ENCODE data around the gene IP6K3. TPM values are rescaled to one million over a fixed set of nuclear protein-coding genes. Genes with fewer than 3 reads are reported as not detected.

Gene IP6K3
- polyA plus RNA-seq, 1 donor (not counting 4 experiments of a cell fraction or from before 2014, with no cell fraction given), result not detected

DNA sequence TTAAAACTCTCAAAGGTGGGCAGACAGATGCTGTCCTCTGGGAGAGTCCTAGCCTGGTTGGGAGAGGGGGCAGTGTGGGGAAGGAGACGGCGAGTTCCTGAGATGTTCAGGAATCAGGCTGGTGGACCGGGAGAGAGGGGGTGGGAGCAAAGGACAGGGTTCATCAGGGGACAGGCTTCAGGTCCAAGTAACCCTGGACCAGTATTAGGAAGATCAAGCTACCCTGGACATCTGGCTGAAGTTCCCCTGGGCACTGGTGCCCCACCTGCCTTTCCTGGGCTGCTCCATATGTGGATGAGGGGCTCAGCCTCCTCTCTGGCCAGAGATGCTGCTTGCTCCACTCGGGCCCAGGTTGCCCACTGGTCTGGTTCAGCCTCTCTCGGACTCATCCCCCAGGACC, 1.1 kb upstream of the IP6K3 start:
- TF ChIP-seq, protein P1, sequence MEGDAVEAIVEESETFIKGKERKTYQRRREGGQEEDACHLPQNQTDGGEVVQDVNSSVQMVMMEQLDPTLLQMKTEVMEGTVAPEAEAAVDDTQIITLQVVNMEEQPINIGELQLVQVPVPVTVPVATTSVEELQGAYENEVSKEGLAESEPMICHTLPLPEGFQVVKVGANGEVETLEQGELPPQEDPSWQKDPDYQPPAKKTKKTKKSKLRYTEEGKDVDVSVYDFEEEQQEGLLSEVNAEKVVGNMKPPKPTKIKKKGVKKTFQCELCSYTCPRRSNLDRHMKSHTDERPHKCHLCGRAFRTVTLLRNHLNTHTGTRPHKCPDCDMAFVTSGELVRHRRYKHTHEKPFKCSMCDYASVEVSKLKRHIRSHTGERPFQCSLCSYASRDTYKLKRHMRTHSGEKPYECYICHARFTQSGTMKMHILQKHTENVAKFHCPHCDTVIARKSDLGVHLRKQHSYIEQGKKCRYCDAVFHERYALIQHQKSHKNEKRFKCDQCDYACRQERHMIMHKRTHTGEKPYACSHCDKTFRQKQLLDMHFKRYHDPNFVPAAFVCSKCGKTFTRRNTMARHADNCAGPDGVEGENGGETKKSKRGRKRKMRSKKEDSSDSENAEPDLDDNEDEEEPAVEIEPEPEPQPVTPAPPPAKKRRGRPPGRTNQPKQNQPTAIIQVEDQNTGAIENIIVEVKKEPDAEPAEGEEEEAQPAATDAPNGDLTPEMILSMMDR (optimal IDR thresholded peaks at IDR 0.05 in 1 of 3, IDR thresholded peaks at IDR 0.05 in 1 of 3, conservative IDR thresholded peaks at IDR 0.05 in 1 of 3; ENCODE audit: extremely low read depth in 1 of 3, insufficient read depth in 2 of 3, low read length in 3 of 3), result no peak
- no peak for TF ChIP-seq EZH2 (IDR thresholded peaks at IDR 0.05; ENCODE audit: low read length)
- Histone ChIP-seq H3K4me1 (ENCODE audit: control insufficient read depth, extremely low read depth, insufficient read depth, low read length) (peaks cover 27% of the 10 kb centered on the region), H3K9ac (ENCODE audit: control insufficient read depth, extremely low read depth, insufficient read depth, low read length) (no peak overlapping the region), H3K4me3 (ENCODE audit: control insufficient read depth in 2 of 3, extremely low read depth in 1 of 3, insufficient read depth in 2 of 3, low read depth in 1 of 3, low read length in 3 of 3) (no peak overlapping the region), H4K20me1 (ENCODE audit: control insufficient read depth, extremely low read depth, insufficient read depth, low read length) (no peaks in the 10 kb centered on the region), H3K79me2 (ENCODE audit: control insufficient read depth, insufficient read depth, low read length) (no peaks in the 10 kb centered on the region), H3K36me3 (ENCODE audit: control insufficient read depth in 2 of 2, extremely low read depth in 1 of 2, insufficient read depth in 2 of 2, low read length in 2 of 2) (no peaks in the 10 kb centered on the region), H3K9me1 (ENCODE audit: control insufficient read depth, extremely low read depth, insufficient read depth, low read length) (peaks cover 2% of the 10 kb centered on the region), H2AFZ (ENCODE audit: control insufficient read depth, low read length) (no peak overlapping the region), H3K9me3 (ENCODE audit: control insufficient read depth, low read depth, low read length) (no peaks in the 10 kb centered on the region), H3K4me2 (ENCODE audit: control insufficient read depth, extremely low read depth, insufficient read depth, low read depth, low read length) (no peak overlapping the region), H3K27ac (ENCODE audit: control insufficient read depth, insufficient read depth, low read length) (no peak overlapping the region), H3K27me3 (ENCODE audit: control insufficient read depth, extremely low read depth, insufficient read depth, low read length) (peaks cover 5% of the 10 kb centered on the region)
- DNase-seq (ENCODE audit: low read depth, low spot score) (no peak), FAIRE-seq (no peak)
- dilution Hi-C loops (cut with MboI; ENCODE audit: extremely low pct_ligation_motif_present, low sequenced_read_pairs), result no loop called here

DNA sequence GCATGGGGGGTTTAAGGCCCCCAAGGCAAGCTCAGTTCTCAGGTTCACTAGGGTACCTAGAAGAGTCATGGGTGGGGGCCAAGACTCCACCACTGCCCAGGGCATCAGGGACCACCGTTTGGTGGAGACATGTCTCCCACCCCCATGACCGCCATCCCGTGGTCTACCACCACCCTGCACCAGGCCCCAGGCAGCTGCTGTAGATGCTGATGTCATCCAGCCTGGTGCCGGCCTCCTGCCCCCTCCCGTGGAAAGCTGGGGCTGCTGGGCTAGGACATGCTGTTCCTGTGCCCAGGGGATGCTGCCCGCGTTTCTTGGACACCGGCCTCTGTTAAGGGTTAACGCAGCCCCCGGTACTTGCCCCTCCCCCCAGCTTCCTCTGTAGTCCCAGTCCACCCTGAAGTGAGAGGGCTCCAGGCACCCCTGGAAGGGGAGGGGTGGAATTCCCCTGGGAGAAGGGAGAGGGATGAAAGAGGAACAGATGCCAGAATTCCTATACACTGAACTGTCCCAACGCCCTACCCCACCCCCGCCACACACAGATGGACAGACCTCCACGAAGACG, 587 bp downstream of the IP6K3 start:
- no peak overlapping the region for H3K27ac ChIP-seq (ENCODE audit: control insufficient read depth, insufficient read depth, low read length)
- H3K4me3 ChIP-seq (ENCODE audit: control insufficient read depth in 2 of 3, extremely low read depth in 1 of 3, insufficient read depth in 2 of 3, low read depth in 1 of 3, low read length in 3 of 3), result no peak overlapping the region

More for the DNA sequence above, 587 bp downstream of the IP6K3 start:
- peaks cover 2% of the 10 kb centered on the region for H3K9me1 ChIP-seq (ENCODE audit: control insufficient read depth, extremely low read depth, insufficient read depth, low read length)
- H3K9me3 ChIP-seq (ENCODE audit: control insufficient read depth, low read depth, low read length), result no peaks in the 10 kb centered on the region
- no peak for FAIRE-seq
- peaks cover 16% of the 10 kb centered on the region for H3K4me1 ChIP-seq (ENCODE audit: control insufficient read depth, extremely low read depth, insufficient read depth, low read length)
- H3K27me3 ChIP-seq (ENCODE audit: control insufficient read depth, extremely low read depth, insufficient read depth, low read length), result peaks cover 5% of the 10 kb centered on the region
- H3K36me3 ChIP-seq (ENCODE audit: control insufficient read depth in 2 of 2, extremely low read depth in 1 of 2, insufficient read depth in 2 of 2, low read length in 2 of 2), result no peaks in the 10 kb centered on the region
- no peaks in the 10 kb centered on the region for H3K79me2 ChIP-seq (ENCODE audit: control insufficient read depth, insufficient read depth, low read length)
- no peak overlapping the region for H3K9ac ChIP-seq (ENCODE audit: control insufficient read depth, extremely low read depth, insufficient read depth, low read length)
- TF ChIP-seq, protein P1 (optimal IDR thresholded peaks at IDR 0.05 in 1 of 3, IDR thresholded peaks at IDR 0.05 in 1 of 3, conservative IDR thresholded peaks at IDR 0.05 in 1 of 3; ENCODE audit: extremely low read depth in 1 of 3, insufficient read depth in 2 of 3, low read length in 3 of 3), result no peak
- no peak for TF ChIP-seq EZH2 (IDR thresholded peaks at IDR 0.05; ENCODE audit: low read length)
- no peak overlapping the region for H2AFZ ChIP-seq (ENCODE audit: control insufficient read depth, low read length)
- dilution Hi-C loops (cut with MboI; ENCODE audit: extremely low pct_ligation_motif_present, low sequenced_read_pairs), result no loop called here
- no peaks in the 10 kb centered on the region for H4K20me1 ChIP-seq (ENCODE audit: control insufficient read depth, extremely low read depth, insufficient read depth, low read length)
- DNase-seq (ENCODE audit: low read depth, low spot score), result no peak
- H3K4me2 ChIP-seq (ENCODE audit: control insufficient read depth, extremely low read depth, insufficient read depth, low read depth, low read length), result no peak overlapping the region

Measured in keratinocyte (primary cell).